ENCODE measurements around the gene GPRC5B. TPM values are rescaled to one million over a fixed set of nuclear protein-coding genes. Genes with fewer than 3 reads are reported as not detected.

GPRC5B gene
- polyA plus RNA-seq, 6 donors from 2014 or later, result not detected

Other genes starting within 250 kb of the GPRC5B start
- gene KNOP1, start 166.6 kb downstream of the GPRC5B start, polyA plus RNA-seq (ENCODE audit: low read depth in 6 of 6), result 1 to 10 TPM; 2.2 to 8.3 (median 5.9) TPM
- 1 to 10 TPM in 5 of 6 donors, not detected in 1; 1.1 to 3.7 (median 1.9) TPM for gene IQCK, start 166.6 kb downstream of the GPRC5B start, polyA plus RNA-seq (ENCODE audit: low read depth in 6 of 6)
- gene GPR139, start 189.0 kb upstream of the GPRC5B start, polyA plus RNA-seq (ENCODE audit: low read depth in 6 of 6), result not detected

Measured in naive B cell (primary cell).